Dedifferentiated amniotic fluid mesenchymal stem cell (primary cell): Measurements from ENCODE around the gene CHRNA10.

Source experiments
- DNase-seq: peaks from one replicate; pipeline ENCODE4 v3.0.0-alpha.2; 2016; ENCODE audit errors: extremely low spot score

The CHRNA10 gene

DNA sequence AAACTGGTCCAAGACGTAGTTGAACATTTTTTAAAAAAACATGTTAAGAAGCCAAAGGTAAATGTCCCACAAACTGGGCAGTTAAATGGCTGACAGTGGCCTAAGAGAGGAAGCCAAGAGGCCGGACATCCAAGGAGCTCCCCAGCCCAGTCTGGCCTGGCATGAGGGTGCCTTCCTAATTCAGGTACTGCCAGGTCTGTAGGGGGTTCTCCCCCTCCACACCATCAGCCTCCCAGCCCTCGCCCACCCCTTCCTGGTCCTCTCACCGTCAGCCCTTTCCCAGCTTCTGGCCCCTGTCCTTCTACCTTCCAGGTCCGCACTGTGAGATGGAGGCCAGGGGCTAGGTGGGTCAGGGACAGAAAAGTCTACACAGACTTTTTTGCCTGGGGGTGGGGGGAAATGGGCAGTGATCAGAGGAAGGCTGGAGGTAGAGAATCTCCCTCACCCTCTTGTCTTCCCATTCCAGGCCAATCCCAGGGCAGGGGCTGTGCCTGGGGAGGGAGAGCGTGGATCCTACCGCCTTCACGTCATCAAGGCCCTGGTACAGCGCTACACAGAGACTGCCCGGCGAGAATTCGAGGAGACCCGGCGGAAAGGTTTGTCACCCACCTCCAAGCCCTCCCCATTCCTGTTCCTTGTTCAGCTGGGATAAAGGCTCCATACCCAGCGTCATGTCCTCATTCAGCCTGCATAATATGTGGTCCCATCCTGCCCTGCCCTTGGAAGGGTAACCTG, 35.4 kb downstream of the CHRNA10 start:
- no peak for DNase-seq

DNA sequence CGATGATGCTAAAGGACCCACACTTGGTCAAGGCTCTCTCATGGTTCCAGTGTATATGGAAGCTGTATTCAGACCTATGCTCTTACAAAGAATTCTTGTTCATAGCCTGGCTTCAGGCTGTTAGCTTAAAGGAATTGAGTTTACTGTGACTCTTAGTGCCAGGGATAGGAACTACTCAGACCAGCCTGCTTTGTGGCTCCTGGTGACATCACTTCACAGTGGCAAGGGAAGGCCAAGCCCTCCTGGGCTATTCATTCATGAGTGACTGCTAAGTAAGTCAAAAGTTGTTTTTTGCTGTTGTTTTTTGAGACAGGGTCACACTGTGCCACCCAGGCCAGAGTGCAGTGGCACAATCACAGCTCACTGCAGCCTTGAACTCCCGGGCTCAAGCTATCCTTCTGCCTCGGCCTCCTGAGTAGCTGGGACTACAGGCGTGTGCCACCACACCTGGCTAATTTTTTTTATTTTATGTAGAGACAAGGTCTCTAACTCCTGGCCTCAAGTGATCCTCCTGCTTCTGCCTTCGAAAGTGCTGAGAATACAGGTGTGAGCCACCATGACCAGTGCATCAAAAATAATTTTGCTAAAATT, 39.0 kb downstream of the CHRNA10 start:
- no peak for DNase-seq

DNA sequence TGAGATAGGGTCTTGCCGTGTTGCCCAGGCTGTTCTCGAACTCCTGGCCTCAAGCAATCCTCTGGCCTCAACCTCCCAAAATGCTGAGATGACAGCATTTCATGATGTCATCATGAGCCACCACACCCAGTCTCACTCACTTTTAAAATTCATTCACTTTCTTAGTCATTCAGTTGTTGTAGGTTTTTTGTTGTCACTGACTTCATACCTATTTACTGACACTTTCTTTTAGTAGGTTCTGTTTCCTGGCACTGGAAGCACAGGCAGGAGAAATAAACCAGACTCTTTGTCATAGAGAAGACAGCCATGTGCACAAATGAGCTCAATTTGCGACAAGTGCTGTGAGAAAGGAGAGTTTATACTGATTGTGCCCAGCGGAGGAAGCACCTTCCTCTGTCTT, 39.9 kb downstream of the CHRNA10 start:
- no peak for DNase-seq

DNA sequence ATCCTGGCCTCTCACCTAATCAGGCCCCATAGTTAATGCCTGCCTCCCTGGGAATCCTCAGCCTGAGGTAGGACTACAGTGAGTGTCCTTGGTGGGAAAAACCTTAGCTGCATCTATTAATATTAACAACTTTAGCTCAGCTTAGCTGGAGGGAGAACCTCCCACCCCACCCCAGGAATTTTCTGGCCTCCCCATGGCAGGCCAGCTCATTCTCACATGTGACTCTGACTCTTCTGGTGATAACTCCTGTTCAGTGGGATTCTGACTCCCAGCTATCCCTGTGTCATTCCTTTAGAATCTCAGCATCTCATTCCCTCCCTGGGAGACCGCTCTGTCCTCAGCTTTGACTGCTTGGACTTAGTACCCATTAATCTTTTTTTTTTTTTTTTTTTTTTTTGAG, 43.9 kb downstream of the CHRNA10 start:
- DNase-seq, result peak; percentile 23

DNA sequence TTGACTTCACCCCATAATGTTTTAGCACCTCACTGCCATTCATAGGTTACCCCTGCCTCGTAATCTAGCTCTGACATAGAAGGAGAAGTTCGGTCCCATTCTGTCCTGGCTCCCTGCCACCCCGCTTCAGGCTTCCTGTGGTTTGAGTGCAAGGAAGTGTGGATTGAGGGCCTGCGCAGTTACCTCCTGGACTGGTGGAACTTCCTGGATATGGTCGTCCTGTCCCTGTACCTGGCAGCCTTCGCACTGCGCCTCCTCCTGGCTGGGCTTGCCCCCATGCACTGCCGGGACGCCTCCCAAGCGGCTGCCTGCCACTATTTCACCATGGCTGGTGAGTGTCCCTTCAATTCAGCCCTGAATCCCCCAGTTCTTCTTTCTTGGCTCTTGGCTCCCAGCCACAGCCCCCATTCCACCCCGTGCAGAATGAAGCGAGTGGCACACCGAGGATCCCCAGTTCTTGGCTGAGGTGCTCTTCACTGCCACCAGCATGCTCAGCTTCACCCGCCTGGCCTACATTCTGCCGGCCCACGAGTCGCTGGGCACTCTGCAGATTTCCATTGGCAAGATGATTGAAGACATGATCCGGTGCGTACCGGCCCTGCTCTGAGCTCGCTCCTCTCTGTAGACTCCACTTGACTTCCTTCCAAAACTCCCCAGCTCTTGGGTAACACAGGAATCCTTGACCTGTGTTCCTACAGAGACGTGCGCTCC, 44.8 kb downstream of the CHRNA10 start:
- no peak for DNase-seq

DNA sequence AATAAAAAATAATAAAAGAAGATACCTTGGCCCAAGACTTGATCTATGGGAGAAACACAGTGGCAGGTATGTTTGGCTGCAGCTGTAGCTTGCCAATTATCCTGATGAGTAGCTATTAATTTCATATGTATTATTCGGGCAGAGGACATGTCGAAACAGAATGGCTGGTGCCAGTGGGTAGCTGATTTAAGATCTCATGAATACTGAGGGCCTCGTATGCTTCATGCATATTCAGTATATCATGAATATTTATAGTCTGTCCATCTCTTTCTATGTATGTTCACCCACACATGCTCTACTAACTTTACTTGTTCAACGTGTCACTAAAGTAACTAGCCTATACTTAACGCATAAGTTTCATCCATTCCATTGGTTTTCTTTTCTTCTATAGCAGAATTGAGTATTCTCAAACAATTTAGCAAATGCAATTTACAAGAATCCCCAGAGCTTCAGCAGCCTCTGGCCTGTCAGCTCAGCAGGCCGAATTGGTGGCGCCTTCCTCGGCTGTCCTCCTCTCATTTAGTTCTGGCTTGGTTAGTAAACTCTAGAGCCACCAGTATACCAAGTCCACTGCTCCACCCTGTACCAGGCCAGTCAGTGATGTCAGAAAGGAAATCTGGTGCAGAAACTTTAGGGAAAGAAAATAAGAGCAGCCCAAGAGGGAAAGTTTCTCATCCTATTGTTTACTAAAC, 47.3 kb downstream of the CHRNA10 start:
- DNase-seq, result no peak

DNA sequence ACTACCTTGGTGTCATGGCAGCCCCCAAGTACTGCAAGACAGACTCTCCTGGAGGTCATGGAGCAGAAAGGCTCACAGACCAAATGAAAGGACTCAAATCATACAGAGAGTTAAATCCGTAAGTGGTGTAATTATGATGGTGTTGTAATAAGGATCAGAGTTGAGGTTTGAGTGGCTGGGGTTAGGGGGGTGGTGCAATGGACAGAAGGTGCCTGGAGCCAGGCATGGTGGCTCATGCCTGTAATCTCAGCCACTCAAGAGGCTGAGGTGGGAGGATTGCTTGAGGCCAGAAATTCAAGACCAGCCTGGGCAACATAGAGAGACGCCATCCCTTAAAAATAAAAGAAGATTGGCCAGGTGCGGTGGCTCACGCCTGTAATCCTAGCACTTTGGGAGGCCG, 48.1 kb downstream of the CHRNA10 start:
- DNase-seq, result no peak

DNA sequence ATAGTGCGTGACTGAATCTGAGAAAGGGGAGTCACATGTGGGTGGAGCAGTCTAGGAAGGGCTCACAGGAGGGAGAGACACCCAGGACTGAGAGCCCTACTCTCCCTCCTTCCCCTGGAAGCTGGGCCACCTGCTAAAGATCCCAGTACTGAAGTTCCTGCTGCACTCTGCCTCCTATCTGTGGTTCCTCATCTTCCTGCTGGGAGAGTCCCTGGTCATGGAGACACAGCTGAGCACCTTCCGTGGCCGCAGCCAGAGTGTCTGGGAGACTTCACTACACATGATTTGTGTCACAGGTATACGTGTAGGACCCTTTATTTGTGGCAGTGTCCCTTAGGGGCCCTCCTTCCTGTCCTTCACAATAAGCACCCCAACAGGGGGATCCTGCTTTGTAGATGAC, 48.7 kb downstream of the CHRNA10 start:
- no peak for DNase-seq

DNA sequence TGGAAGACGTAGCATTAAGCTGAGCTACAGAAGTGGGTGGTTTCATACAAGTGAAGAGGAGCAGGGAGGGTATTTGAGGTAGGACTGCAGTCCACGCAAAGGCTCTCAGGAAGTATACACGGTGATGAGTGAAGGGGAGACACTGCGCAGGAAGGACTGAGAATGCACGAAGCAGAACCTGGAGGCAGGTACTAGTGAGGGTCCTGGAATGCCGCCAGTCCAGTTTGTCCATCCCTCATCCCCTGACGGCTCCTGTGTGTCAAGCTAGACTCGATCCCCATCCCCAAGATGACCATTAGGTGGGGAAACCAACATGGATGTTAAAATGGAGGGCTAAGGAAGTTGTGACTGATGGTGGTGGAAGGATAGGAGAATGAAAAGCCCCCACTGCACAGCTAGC, 53.2 kb downstream of the CHRNA10 start:
- no peak for DNase-seq

DNA sequence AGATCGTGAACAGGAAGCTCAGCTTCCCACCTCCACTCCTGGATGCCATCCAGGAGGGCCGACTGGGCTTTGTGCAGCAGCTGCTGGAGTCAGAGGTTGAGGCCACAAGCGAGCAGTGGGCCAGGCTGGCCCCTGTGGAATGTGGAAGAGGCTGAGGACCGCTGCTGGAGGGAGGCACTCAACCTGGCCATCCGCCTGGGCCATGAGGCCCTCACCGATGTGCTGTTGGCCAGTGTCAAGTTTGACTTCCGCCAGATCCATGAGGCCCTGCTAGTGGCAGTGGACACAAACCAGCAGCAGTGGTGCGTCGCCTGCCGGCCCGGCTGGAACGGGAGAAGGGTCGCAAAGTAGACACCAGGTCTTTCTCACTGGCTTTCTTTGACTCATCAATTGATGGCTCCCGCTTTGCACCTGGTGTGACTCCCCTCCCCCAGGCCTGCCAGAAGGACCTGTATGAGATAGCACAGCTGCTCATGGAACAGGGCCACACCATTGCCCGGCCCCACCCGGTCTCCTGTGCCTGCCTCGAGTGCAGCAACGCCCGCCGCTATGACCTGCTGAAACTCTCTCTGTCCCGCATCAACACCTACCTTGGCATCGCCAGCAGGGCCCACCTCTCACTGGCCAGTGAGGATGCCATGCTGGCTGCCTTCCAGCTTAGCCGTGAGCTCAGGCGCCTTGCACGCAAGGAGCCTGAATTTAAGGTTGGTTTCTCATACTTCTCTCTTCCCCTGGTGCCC, 54.3 kb downstream of the CHRNA10 start:
- DNase-seq, result no peak

DNA sequence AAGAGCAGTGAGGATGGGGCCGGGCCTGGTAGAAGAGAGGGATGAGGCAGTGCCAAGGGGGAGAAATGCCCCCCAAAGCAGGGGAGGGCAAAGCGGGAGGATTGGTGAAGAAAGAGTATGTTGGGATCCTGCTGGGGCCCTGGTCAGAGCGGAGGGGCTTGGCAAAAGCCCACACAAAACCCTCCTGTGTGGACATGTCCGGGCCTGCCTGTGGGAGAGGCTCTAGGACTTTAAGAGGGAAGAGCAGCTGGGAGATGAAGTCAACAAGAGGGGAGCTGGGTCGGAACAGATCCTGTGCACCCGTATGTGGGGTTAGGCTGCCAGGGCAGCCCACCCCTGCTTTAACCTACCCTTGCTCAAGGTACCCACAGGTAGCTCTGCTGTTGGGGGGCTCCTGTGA, 55.2 kb downstream of the CHRNA10 start:
- no peak for DNase-seq
